ENCODE measurements around the gene JADE2. TPM values are rescaled to one million over a fixed set of nuclear protein-coding genes. Genes with fewer than 3 reads are reported as not detected.

Gene JADE2
- total and polyA plus RNA-seq, 2 of the 8 experiments (the other 6 are each of a cell fraction or from before 2014, with no cell fraction given): 19.2 to 55.8 TPM

DNA sequence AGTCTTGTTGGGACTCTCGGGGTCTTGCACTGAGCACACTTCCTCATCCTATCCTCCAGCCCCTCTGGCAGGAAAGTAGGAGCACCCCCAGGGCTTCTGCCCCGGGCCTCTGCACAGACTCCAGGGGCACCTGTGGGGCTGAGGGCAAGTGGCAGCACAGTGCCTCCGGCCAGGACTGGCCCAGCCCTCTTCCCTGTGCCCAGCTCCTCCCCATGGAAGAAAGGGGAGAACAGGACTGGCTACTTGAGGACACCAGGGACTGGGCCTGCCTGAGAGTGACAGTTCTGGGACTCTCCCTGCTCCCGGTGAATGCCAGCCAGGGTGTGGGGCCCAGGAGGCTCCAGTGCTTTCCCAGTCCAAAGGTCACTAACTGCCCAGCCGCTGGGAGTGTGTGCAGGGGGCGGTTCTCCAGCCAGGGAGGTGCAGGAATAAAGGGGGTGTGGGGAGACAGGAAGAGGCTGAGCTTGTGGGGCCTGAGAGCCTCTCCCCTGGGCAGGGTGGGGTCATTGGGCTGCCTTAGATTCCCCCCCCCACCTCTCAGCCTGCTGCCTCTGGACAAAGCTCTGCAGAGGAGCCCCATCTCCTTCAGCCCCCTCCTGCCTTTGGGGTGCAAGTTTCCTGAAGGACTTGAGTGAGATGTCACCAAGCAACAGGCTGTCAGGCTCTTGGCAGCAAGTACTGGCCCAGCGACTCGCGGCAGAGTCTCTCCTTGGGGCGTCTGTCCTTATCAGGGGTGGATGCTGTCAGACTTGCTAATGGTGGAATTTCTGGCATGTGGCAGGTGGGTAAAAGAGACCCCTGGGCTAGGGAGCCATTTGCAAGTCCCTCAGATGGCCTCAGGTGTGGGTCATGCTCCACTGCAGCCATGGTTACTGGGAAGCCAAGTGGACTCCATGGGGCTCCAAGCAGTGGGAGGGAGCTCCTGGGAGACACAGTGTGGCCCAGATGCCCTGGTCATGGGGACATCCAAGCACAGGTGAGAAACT, 19.1 kb upstream of the JADE2 start:
- peak overlapping the region; percentile 66; the same call in 1 of the 2 replicates for H2BK20ac ChIP-seq (ENCODE audit: low read length)
- peak overlapping the region; percentile 23; the same call in 1 of the 2 replicates for H3K27ac ChIP-seq (ENCODE audit: low read depth, low read length)
- no peak overlapping the region for H3K4ac ChIP-seq (replicated peaks; ENCODE audit: insufficient read length, low read depth, low read length)
- peak overlapping the region; percentile 40; the same call in 1 of the 2 replicates for H2BK15ac ChIP-seq (ENCODE audit: low read length)
- no peaks in the 10 kb centered on the region for H4K20me1 ChIP-seq (replicated peaks in 1 of 2; ENCODE audit: control insufficient read depth in 1 of 2, insufficient read depth in 2 of 2, low read length in 2 of 2)
- no peak overlapping the region for H3K4me3 ChIP-seq (ENCODE audit: extremely low read depth in 1 of 4, insufficient read depth in 2 of 4, low read depth in 3 of 4, low read length in 4 of 4)
- no peak overlapping the region for H3K9ac ChIP-seq (replicated peaks in 1 of 4; ENCODE audit: extremely low read depth in 1 of 4, low read depth in 3 of 4, low read length in 3 of 4)
- 0 out of 2 replicates have a peak overlapping the region, but pooled peaks have one; percentile 79 for H2AK5ac ChIP-seq (ENCODE audit: low read depth, low read length)
- CTCF ChIA-PET (ENCODE audit: partially characterized antibody): interaction anchor here (0.8 to 2.5 kb wide), 13 partner anchors 9 to 95 kb away, joined by 3 to 18 read pairs (median 4); partner anchors contain the start of genes CDKN2AIPNL and JADE2
- peak overlapping the region; percentile 69; the same call in 1 of the 2 replicates for H2BK5ac ChIP-seq (ENCODE audit: low read depth, low read length)
- no peak overlapping the region for H2AFZ ChIP-seq (ENCODE audit: low read length)
- H4K5ac ChIP-seq (ENCODE audit: insufficient read length, low read depth, low read length): no peak overlapping the region
- POLR2A ChIA-PET (ENCODE audit: partially characterized antibody): interaction anchor here (0.6 to 3.3 kb wide), 14 partner anchors 10 to 136 kb away, joined by 3 to 47 read pairs (median 4); partner anchors contain the start of genes CDKN2AIPNL, JADE2 and UBE2B
- H4K8ac ChIP-seq (ENCODE audit: extremely low read depth, insufficient read depth, low read length): no peak overlapping the region; the same call in 1 of the 2 replicates
- peaks cover 9 to 25% (median 23%) of the 10 kb centered on the region in 4 experiments for H3K4me1 ChIP-seq (replicated peaks in 1 of 4; ENCODE audit: control insufficient read depth in 3 of 4, insufficient read depth in 4 of 4, low read length in 3 of 4)
- FAIRE-seq (no peak), DNase-seq (ENCODE audit: low read depth in 1 of 2, low spot score in 2 of 2) (peak in 1 of 2 experiments; percentile 67)
- 0 out of 4 replicates have a peak overlapping the region, but pooled peaks of 1 of the 2 experiments have one; percentile 5 for H3K4me2 ChIP-seq (ENCODE audit: insufficient read depth in 1 of 2, low read depth in 2 of 2, low read length in 2 of 2)
- no peak overlapping the region for H3K14ac ChIP-seq (ENCODE audit: insufficient read length)
- H3K36me3 ChIP-seq (ENCODE audit: control insufficient read depth in 2 of 4, insufficient read depth in 4 of 4, low read length in 3 of 4): no peaks in the 10 kb centered on the region
- H3K79me1 ChIP-seq (ENCODE audit: low read depth, low read length): no peaks in the 10 kb centered on the region; the same call in 1 of the 2 replicates
- H3K27me3 ChIP-seq (replicated peaks in 1 of 4; ENCODE audit: control insufficient read depth in 3 of 4, extremely low read depth in 1 of 4, insufficient read depth in 3 of 4, low read length in 3 of 4): no peaks in the 10 kb centered on the region
- no peaks in the 10 kb centered on the region for H3K79me2 ChIP-seq (ENCODE audit: control insufficient read depth in 1 of 2, insufficient read depth in 2 of 2, low read length in 2 of 2)
- WGBS, 2 experiments (ENCODE audit: extremely low coverage in 1 of 2, insufficient coverage in 1 of 2, insufficient read length in 1 of 2, insufficient replicate concordance in 2 of 2, low coverage in 1 of 2, low lambda C conversion rate in 2 of 2, missing lambda C conversion rate in 1 of 2): 61% methylated on average over 9 of the region's 10 CpGs; no CpG with 5 or more reads in 1 of the 2 experiments
- no peaks in the 10 kb centered on the region; the same call in 1 of the 2 replicates for H3K23me2 ChIP-seq (ENCODE audit: low read depth, low read length)
- H3K9me3 ChIP-seq (ENCODE audit: insufficient read depth in 2 of 2, low read depth in 1 of 2, low read length in 1 of 2): no peaks in the 10 kb centered on the region
- H2BK120ac ChIP-seq (replicated peaks; ENCODE audit: low read depth, low read length): no peak overlapping the region
- peak overlapping the region; percentile 66; the same call in 1 of the 2 replicates for H3K18ac ChIP-seq (ENCODE audit: extremely low read depth, low read length)
- peak overlapping the region; percentile 61 for H4K91ac ChIP-seq (replicated peaks; ENCODE audit: insufficient read length, low read length)
- no peak overlapping the region for H3K56ac ChIP-seq (replicated peaks; ENCODE audit: insufficient read length, low read depth, low read length)
- no peak overlapping the region for H3K23ac ChIP-seq (ENCODE audit: insufficient read length)
- peak overlapping the region; percentile 89 for H2BK12ac ChIP-seq (ENCODE audit: low read depth, low read length)
- no peak for TF ChIP-seq EZH2 (IDR thresholded peaks at IDR 0.05; ENCODE audit: low read depth, low read length, severe bottlenecking)
- peak; percentile 67 for TF ChIP-seq YY1 (IDR thresholded peaks at IDR 0.05; ENCODE audit: low read depth, low read length)
- no peak for TF ChIP-seq TAF7 (optimal IDR thresholded peaks at IDR 0.05; ENCODE audit: borderline replicate concordance, low read depth, low read length)
- no peak for TF ChIP-seq CEBPB (IDR thresholded peaks at IDR 0.05; ENCODE audit: low read depth, low read length)
- no peak for TF ChIP-seq CBX8 (IDR thresholded peaks at IDR 0.05; ENCODE audit: borderline replicate concordance, low read depth, low read length)
- no peak for TF ChIP-seq CHD1 (IDR thresholded peaks at IDR 0.05; ENCODE audit: low read depth, low read length)
- no peak for TF ChIP-seq PHF8 (conservative IDR thresholded peaks at IDR 0.05; ENCODE audit: low read depth, low read length)
- TF ChIP-seq HDAC6 (IDR thresholded peaks at IDR 0.05; ENCODE audit: low read depth, low read length): no peak
- no peak for TF ChIP-seq SP2 (IDR thresholded peaks at IDR 0.05; ENCODE audit: low read length)
- no peak for TF ChIP-seq POU5F1 (IDR thresholded peaks at IDR 0.05; ENCODE audit: low read depth, low read length)

Data from H1 (cell line).